Neural progenitor cell (in vitro differentiated cells): Measurements from ENCODE around the gene ERBB4. TPM values are rescaled to one million over a fixed set of nuclear protein-coding genes. Genes with fewer than 3 reads are reported as not detected.

Experiments
- DNase-seq: peaks from one replicate; pipeline ENCODE4 v3.0.0-alpha.2; 2016; ENCODE audit warnings: low spot score
- H2AFZ ChIP-seq: fragments of 200-600 bp; sonication (generic); replicated peaks from 2 replicates; pipeline ENCODE4 v1.6.1; 2016; ENCODE audit warnings: antibody characterized with exemption
- H3F3A ChIP-seq: fragments of 200-600 bp; sonication (generic); 2 replicates; pipeline ENCODE4 v1.6.1; 2016; ENCODE audit warnings: antibody characterized with exemption, low read depth
- H3K27ac ChIP-seq: fragments of 200-600 bp; sonication (generic); 2 replicates; pipeline ENCODE4 v1.5.1; 2016; ENCODE audit warnings: mild to moderate bottlenecking
- H3K27me3 ChIP-seq: fragments of 200-600 bp; sonication (generic); 2 replicates; pipeline ENCODE4 v1.6.1; 2016; ENCODE audit warnings: mild to moderate bottlenecking, moderate library complexity
- H3K36me3 ChIP-seq: fragments of 200-600 bp; sonication (generic); 2 replicates; pipeline ENCODE4 v1.5.1; 2016
- H3K4me1 ChIP-seq: fragments of 200-600 bp; sonication (generic); 2 replicates; pipeline ENCODE4 v1.6.1; 2016; ENCODE audit warnings: mixed run types
- H3K4me2 ChIP-seq: fragments of 200-600 bp; sonication (generic); 2 replicates; pipeline ENCODE4 v1.6.1; 2016
- H3K4me3 ChIP-seq: fragments of 200-600 bp; sonication (generic); 2 replicates; pipeline ENCODE4 v1.5.1; 2016
- H3K79me2 ChIP-seq: fragments of 200-600 bp; sonication (generic); 2 replicates; pipeline ENCODE4 v1.6.1; 2016; ENCODE audit warnings: low read depth
- H3K9ac ChIP-seq: fragments of 200-600 bp; sonication (generic); 2 replicates; pipeline ENCODE4 v1.6.1; 2016
- H3K9me3 ChIP-seq: fragments of 200-600 bp; sonication (generic); 2 replicates; pipeline ENCODE4 v1.5.1; 2016; ENCODE audit warnings: low read depth
- H4K20me1 ChIP-seq: fragments of 200-600 bp; sonication (generic); 2 replicates; pipeline ENCODE4 v1.6.1; 2016; ENCODE audit warnings: low read depth
- H3K27ac Mint-ChIP-seq: 3 replicates; pipeline ENCODE4 v1.8.0; 2021; ENCODE audit warnings: mixed read lengths
- H3K27me3 Mint-ChIP-seq: 2 replicates; pipeline ENCODE4 v1.8.0; 2022; ENCODE audit warnings: low read depth, mild to moderate bottlenecking, inconsistent platforms, moderate library complexity, mixed read lengths; ENCODE audit not compliant: insufficient read depth
- H3K36me3 Mint-ChIP-seq: 3 replicates; pipeline ENCODE4 v1.8.0; 2021; ENCODE audit warnings: mixed read lengths
- H3K4me1 Mint-ChIP-seq: 3 replicates; pipeline ENCODE4 v1.8.0; 2021; ENCODE audit warnings: mixed read lengths
- H3K4me3 Mint-ChIP-seq: 3 replicates; pipeline ENCODE4 v1.8.0; 2021; ENCODE audit warnings: mild to moderate bottlenecking, moderate library complexity, mixed read lengths
- H3K9me3 Mint-ChIP-seq: 3 replicates; pipeline ENCODE4 v1.8.0; 2020; ENCODE audit warnings: mixed read lengths
- EZH2 ChIP-seq: fragments of 200-600 bp; sonication (generic); IDR thresholded peaks from 2 replicates; pipeline ENCODE4 v1.6.1; 2017; ENCODE audit warnings: antibody characterized with exemption, mild to moderate bottlenecking, moderate library complexity
- EZH2phosphoT487 ChIP-seq: fragments of 200-600 bp; sonication (generic); IDR thresholded peaks from 2 replicates; pipeline ENCODE4 v1.6.1; 2017; ENCODE audit warnings: antibody characterized with exemption
- total RNA-seq: library from RNA; depleted of rRNA; stranded (reverse); fragments of >200 nt; gene quantifications from 2 replicates; pipeline ENCODE4 v1.2.3, GENCODE V29; 2015; ENCODE audit warnings: low replicate concordance
- TF ChIP-seq, protein P1 (sequence below): fragments of 200-600 bp; sonication (generic); IDR thresholded peaks from 2 replicates; pipeline ENCODE4 v1.5.1; 2017; ENCODE audit warnings: antibody characterized with exemption, mild to moderate bottlenecking

ERBB4 gene
- total RNA-seq, 1 donor from 2014 or later: 1.5 TPM

DNA sequence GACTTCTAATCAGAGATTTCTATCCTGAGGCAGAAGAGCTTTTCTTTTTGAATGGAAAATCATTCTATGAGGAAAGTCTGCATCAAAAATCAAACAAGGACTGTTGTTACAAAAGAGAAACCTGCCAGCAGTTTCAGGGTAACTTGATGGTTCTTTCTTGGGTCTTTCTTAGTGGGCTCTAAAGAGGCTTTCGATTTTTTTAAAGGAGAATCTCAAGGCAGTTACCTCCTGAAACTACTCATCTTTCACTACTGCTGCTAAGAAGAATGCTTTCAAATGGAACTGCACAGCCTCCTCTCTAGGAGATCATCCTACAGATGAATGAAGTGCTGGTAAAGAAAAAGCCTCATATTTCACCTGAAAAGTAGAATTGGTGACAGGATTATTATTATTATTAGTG lies 272.3 kb downstream of the ERBB4 start:
- Histone ChIP-seq H3K4me2 (peak overlapping the region; percentile 36), H3K4me1 (peaks cover 14% of the 10 kb centered on the region), H3K27me3 (no peaks in the 10 kb centered on the region), H4K20me1 (no peaks in the 10 kb centered on the region), H3K79me2 (no peaks in the 10 kb centered on the region), H3K36me3 (no peaks in the 10 kb centered on the region), H3K4me3 (no peak overlapping the region), H3K9me3 (no peaks in the 10 kb centered on the region), H3K27ac (peak overlapping the region; percentile 61), H3K9ac (no peak overlapping the region), H2AFZ (peak overlapping the region; percentile 44), H3F3A (peaks cover 6% of the 10 kb centered on the region)
- peaks cover 3% of the 10 kb centered on the region for H3K36me3 Mint-ChIP-seq
- no peaks in the 10 kb centered on the region for H3K27me3 Mint-ChIP-seq
- H3K9me3 Mint-ChIP-seq: peaks cover 3% of the 10 kb centered on the region
- no peak overlapping the region for H3K4me3 Mint-ChIP-seq
- peak; percentile 9 for DNase-seq
- H3K27ac Mint-ChIP-seq: no peak overlapping the region
- no peak for TF ChIP-seq EZH2
- no peak for TF ChIP-seq EZH2phosphoT487
- TF ChIP-seq, protein P1, sequence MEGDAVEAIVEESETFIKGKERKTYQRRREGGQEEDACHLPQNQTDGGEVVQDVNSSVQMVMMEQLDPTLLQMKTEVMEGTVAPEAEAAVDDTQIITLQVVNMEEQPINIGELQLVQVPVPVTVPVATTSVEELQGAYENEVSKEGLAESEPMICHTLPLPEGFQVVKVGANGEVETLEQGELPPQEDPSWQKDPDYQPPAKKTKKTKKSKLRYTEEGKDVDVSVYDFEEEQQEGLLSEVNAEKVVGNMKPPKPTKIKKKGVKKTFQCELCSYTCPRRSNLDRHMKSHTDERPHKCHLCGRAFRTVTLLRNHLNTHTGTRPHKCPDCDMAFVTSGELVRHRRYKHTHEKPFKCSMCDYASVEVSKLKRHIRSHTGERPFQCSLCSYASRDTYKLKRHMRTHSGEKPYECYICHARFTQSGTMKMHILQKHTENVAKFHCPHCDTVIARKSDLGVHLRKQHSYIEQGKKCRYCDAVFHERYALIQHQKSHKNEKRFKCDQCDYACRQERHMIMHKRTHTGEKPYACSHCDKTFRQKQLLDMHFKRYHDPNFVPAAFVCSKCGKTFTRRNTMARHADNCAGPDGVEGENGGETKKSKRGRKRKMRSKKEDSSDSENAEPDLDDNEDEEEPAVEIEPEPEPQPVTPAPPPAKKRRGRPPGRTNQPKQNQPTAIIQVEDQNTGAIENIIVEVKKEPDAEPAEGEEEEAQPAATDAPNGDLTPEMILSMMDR: no peak
- peaks cover 40% of the 10 kb centered on the region for H3K4me1 Mint-ChIP-seq

DNA sequence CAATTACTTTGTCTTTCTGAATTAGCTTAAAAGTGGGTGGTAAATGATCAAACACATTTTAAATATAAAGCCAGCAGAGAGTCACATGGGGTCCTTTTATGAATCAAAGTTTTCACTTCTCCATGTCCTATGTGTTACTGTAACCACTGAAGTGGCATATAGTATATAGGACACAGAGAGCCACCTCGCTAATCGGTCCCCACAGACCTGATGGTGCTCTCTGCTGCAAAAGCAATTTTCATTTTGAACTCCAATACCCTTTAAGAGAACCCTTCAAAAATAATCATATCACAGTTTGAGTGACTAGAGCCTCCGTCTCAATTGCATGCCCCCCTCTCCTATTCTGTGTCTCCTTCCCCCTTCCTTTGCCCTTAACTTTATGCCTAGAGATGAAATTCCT lies 272.8 kb downstream of the ERBB4 start:
- H3K9me3 Mint-ChIP-seq: peaks cover 3% of the 10 kb centered on the region
- no peak for TF ChIP-seq EZH2
- TF ChIP-seq EZH2phosphoT487: no peak
- TF ChIP-seq, protein P1: no peak
- DNase-seq: no peak
- no peaks in the 10 kb centered on the region for H3K36me3 ChIP-seq
- H3F3A ChIP-seq: peaks cover 6% of the 10 kb centered on the region
- H3K27me3 ChIP-seq: no peaks in the 10 kb centered on the region
- peak overlapping the region; percentile 36 for H3K4me2 ChIP-seq
- H3K36me3 Mint-ChIP-seq: peaks cover 3% of the 10 kb centered on the region
- H3K4me3 Mint-ChIP-seq: no peak overlapping the region
- no peaks in the 10 kb centered on the region for H3K9me3 ChIP-seq
- no peak overlapping the region for H3K9ac ChIP-seq
- peaks cover 40% of the 10 kb centered on the region for H3K4me1 Mint-ChIP-seq
- no peaks in the 10 kb centered on the region for H3K79me2 ChIP-seq
- peaks cover 14% of the 10 kb centered on the region for H3K4me1 ChIP-seq
- no peaks in the 10 kb centered on the region for H4K20me1 ChIP-seq
- no peaks in the 10 kb centered on the region for H3K27me3 Mint-ChIP-seq
- peak overlapping the region; percentile 61 for H3K27ac ChIP-seq
- no peak overlapping the region for H3K4me3 ChIP-seq
- H3K27ac Mint-ChIP-seq: peak overlapping the region; percentile 11
- no peak overlapping the region for H2AFZ ChIP-seq

DNA sequence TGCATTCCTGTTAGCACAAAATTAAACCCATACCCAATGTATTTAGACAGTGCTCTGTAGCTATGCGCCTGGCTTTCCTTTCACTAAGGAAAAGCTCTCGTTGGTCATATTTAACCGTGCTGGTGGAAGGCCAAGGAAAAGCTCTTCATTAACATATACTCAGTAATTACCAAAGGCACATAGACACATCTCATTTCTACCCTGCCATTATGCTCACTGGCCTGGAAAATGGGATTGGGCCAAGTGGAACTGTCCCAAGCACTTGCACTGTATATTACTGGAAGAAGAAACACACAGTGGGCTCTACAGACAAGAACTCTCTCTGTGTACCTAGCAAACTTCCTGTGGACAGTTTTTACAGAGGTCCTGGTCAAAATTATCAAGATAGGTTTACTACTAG lies 274.4 kb downstream of the ERBB4 start:
- no peak overlapping the region for H3K4me2 ChIP-seq
- H3K9ac ChIP-seq: no peak overlapping the region
- Mint-ChIP-seq H3K4me3 (no peak overlapping the region), H3K27me3 (no peaks in the 10 kb centered on the region), H3K27ac (no peak overlapping the region), H3K4me1 (peaks cover 30% of the 10 kb centered on the region), H3K9me3 (peaks cover 3% of the 10 kb centered on the region), H3K36me3 (peaks cover 3% of the 10 kb centered on the region)
- H3K36me3 ChIP-seq: no peaks in the 10 kb centered on the region
- TF ChIP-seq EZH2 (no peak), EZH2phosphoT487 (no peak)
- TF ChIP-seq, protein P1: no peak
- no peaks in the 10 kb centered on the region for H4K20me1 ChIP-seq
- no peak overlapping the region for H3K4me3 ChIP-seq
- DNase-seq: no peak
- no peaks in the 10 kb centered on the region for H3K9me3 ChIP-seq
- no peaks in the 10 kb centered on the region for H3K79me2 ChIP-seq
- H3K27ac ChIP-seq: no peak overlapping the region
- H3K4me1 ChIP-seq: peaks cover 14% of the 10 kb centered on the region
- no peaks in the 10 kb centered on the region for H3K27me3 ChIP-seq
- H3F3A ChIP-seq: peaks cover 6% of the 10 kb centered on the region
- no peak overlapping the region for H2AFZ ChIP-seq
